Neural progenitor cell (in vitro differentiated cells): ENCODE measurements around the gene RASGRP2. TPM values are rescaled to one million over a fixed set of nuclear protein-coding genes. Genes with fewer than 3 reads are reported as not detected.

ENCODE experiments used
- DNase-seq: peaks from one replicate; pipeline ENCODE4 v3.0.0-alpha.2; 2016; ENCODE audit warnings: low spot score
- H2AFZ ChIP-seq: fragments of 200-600 bp; sonication (generic); replicated peaks from 2 replicates; pipeline ENCODE4 v1.6.1; 2016; ENCODE audit warnings: antibody characterized with exemption
- H3F3A ChIP-seq: fragments of 200-600 bp; sonication (generic); 2 replicates; pipeline ENCODE4 v1.6.1; 2016; ENCODE audit warnings: antibody characterized with exemption, low read depth
- H3K27ac ChIP-seq: fragments of 200-600 bp; sonication (generic); 2 replicates; pipeline ENCODE4 v1.5.1; 2016; ENCODE audit warnings: mild to moderate bottlenecking
- H3K27me3 ChIP-seq: fragments of 200-600 bp; sonication (generic); 2 replicates; pipeline ENCODE4 v1.6.1; 2016; ENCODE audit warnings: mild to moderate bottlenecking, moderate library complexity
- H3K36me3 ChIP-seq: fragments of 200-600 bp; sonication (generic); 2 replicates; pipeline ENCODE4 v1.5.1; 2016
- H3K4me1 ChIP-seq: fragments of 200-600 bp; sonication (generic); 2 replicates; pipeline ENCODE4 v1.6.1; 2016; ENCODE audit warnings: mixed run types
- H3K4me2 ChIP-seq: fragments of 200-600 bp; sonication (generic); 2 replicates; pipeline ENCODE4 v1.6.1; 2016
- H3K4me3 ChIP-seq: fragments of 200-600 bp; sonication (generic); 2 replicates; pipeline ENCODE4 v1.5.1; 2016
- H3K79me2 ChIP-seq: fragments of 200-600 bp; sonication (generic); 2 replicates; pipeline ENCODE4 v1.6.1; 2016; ENCODE audit warnings: low read depth
- H3K9ac ChIP-seq: fragments of 200-600 bp; sonication (generic); 2 replicates; pipeline ENCODE4 v1.6.1; 2016
- H3K9me3 ChIP-seq: fragments of 200-600 bp; sonication (generic); 2 replicates; pipeline ENCODE4 v1.5.1; 2016; ENCODE audit warnings: low read depth
- H4K20me1 ChIP-seq: fragments of 200-600 bp; sonication (generic); 2 replicates; pipeline ENCODE4 v1.6.1; 2016; ENCODE audit warnings: low read depth
- H3K27ac Mint-ChIP-seq: 3 replicates; pipeline ENCODE4 v1.8.0; 2021; ENCODE audit warnings: mixed read lengths
- H3K27me3 Mint-ChIP-seq: 2 replicates; pipeline ENCODE4 v1.8.0; 2022; ENCODE audit warnings: low read depth, mild to moderate bottlenecking, inconsistent platforms, moderate library complexity, mixed read lengths; ENCODE audit not compliant: insufficient read depth
- H3K36me3 Mint-ChIP-seq: 3 replicates; pipeline ENCODE4 v1.8.0; 2021; ENCODE audit warnings: mixed read lengths
- H3K4me1 Mint-ChIP-seq: 3 replicates; pipeline ENCODE4 v1.8.0; 2021; ENCODE audit warnings: mixed read lengths
- H3K4me3 Mint-ChIP-seq: 3 replicates; pipeline ENCODE4 v1.8.0; 2021; ENCODE audit warnings: mild to moderate bottlenecking, moderate library complexity, mixed read lengths
- H3K9me3 Mint-ChIP-seq: 3 replicates; pipeline ENCODE4 v1.8.0; 2020; ENCODE audit warnings: mixed read lengths
- CTCF ChIP-seq: fragments of 200-600 bp; sonication (generic); IDR thresholded peaks from 2 replicates; pipeline ENCODE4 v1.5.1; 2017; ENCODE audit warnings: antibody characterized with exemption, mild to moderate bottlenecking
- EZH2 ChIP-seq: fragments of 200-600 bp; sonication (generic); IDR thresholded peaks from 2 replicates; pipeline ENCODE4 v1.6.1; 2017; ENCODE audit warnings: antibody characterized with exemption, mild to moderate bottlenecking, moderate library complexity
- EZH2phosphoT487 ChIP-seq: fragments of 200-600 bp; sonication (generic); IDR thresholded peaks from 2 replicates; pipeline ENCODE4 v1.6.1; 2017; ENCODE audit warnings: antibody characterized with exemption
- total RNA-seq: library from RNA; depleted of rRNA; stranded (reverse); fragments of >200 nt; gene quantifications from 2 replicates; pipeline ENCODE4 v1.2.3, GENCODE V29; 2015; ENCODE audit warnings: low replicate concordance

Gene RASGRP2
- total RNA-seq, 1 donor from 2014 or later, result 0.06 TPM

GRCh38 chr11:64787526-64788320 lies 43.8 kb upstream of the RASGRP2 start:
- Mint-ChIP-seq H3K4me1 (no peaks in the 10 kb centered on the region), H3K27ac (no peak overlapping the region), H3K27me3 (peaks cover 3% of the 10 kb centered on the region), H3K4me3 (no peak overlapping the region), H3K9me3 (no peaks in the 10 kb centered on the region), H3K36me3 (no peaks in the 10 kb centered on the region)
- peak; percentile 78 for TF ChIP-seq CTCF
- TF ChIP-seq EZH2, result no peak
- Histone ChIP-seq H3K9ac (no peak overlapping the region), H3K4me1 (no peaks in the 10 kb centered on the region), H3K36me3 (no peaks in the 10 kb centered on the region), H3K9me3 (no peaks in the 10 kb centered on the region), H2AFZ (no peak overlapping the region), H3K79me2 (no peaks in the 10 kb centered on the region), H3F3A (peaks cover 3% of the 10 kb centered on the region), H3K27me3 (no peaks in the 10 kb centered on the region), H3K4me3 (no peak overlapping the region), H3K4me2 (no peak overlapping the region), H4K20me1 (no peaks in the 10 kb centered on the region), H3K27ac (no peak overlapping the region)
- peak; percentile 77 for DNase-seq

- no peak overlapping the region for H3K27ac ChIP-seq
- H3K4me1 ChIP-seq, result no peaks in the 10 kb centered on the region
- H4K20me1 ChIP-seq, result no peaks in the 10 kb centered on the region
- H3K79me2 ChIP-seq, result no peaks in the 10 kb centered on the region
- no peak overlapping the region for H3K9ac ChIP-seq
- no peaks in the 10 kb centered on the region for H3K27me3 ChIP-seq
- Mint-ChIP-seq H3K9me3 (no peaks in the 10 kb centered on the region), H3K27me3 (peaks cover 2% of the 10 kb centered on the region), H3K36me3 (no peaks in the 10 kb centered on the region), H3K4me1 (no peaks in the 10 kb centered on the region), H3K4me3 (no peak overlapping the region), H3K27ac (no peak overlapping the region)
- H3K4me3 ChIP-seq, result no peak overlapping the region
- DNase-seq, result no peak
- no peak overlapping the region for H2AFZ ChIP-seq
- H3F3A ChIP-seq, result peaks cover 3% of the 10 kb centered on the region
- no peak overlapping the region for H3K4me2 ChIP-seq
- H3K36me3 ChIP-seq, result no peaks in the 10 kb centered on the region
- no peaks in the 10 kb centered on the region for H3K9me3 ChIP-seq
- no peak for TF ChIP-seq EZH2phosphoT487
- TF ChIP-seq EZH2, result no peak
- no peak for TF ChIP-seq CTCF
Measured at GRCh38 chr11:64786308-64786707, 42.4 kb upstream of the RASGRP2 start.

- Mint-ChIP-seq H3K9me3 (no peaks in the 10 kb centered on the region), H3K36me3 (no peaks in the 10 kb centered on the region), H3K27ac (no peak overlapping the region), H3K27me3 (no peaks in the 10 kb centered on the region), H3K4me1 (no peaks in the 10 kb centered on the region), H3K4me3 (no peak overlapping the region)
- no peak overlapping the region for H3K27ac ChIP-seq
- H3F3A ChIP-seq, result peaks cover 6% of the 10 kb centered on the region
- no peaks in the 10 kb centered on the region for H3K27me3 ChIP-seq
- TF ChIP-seq CTCF (no peak), EZH2phosphoT487 (no peak), EZH2 (no peak)
- DNase-seq, result no peak
- no peak overlapping the region for H2AFZ ChIP-seq
- no peak overlapping the region for H3K4me3 ChIP-seq
- H3K4me2 ChIP-seq, result no peak overlapping the region
- H3K36me3 ChIP-seq, result no peaks in the 10 kb centered on the region
- no peaks in the 10 kb centered on the region for H3K4me1 ChIP-seq
- H3K9me3 ChIP-seq, result no peaks in the 10 kb centered on the region
- H4K20me1 ChIP-seq, result no peaks in the 10 kb centered on the region
- no peak overlapping the region for H3K9ac ChIP-seq
- peaks cover 3% of the 10 kb centered on the region for H3K79me2 ChIP-seq
Measured at GRCh38 chr11:64784813-64785581, 41.1 kb upstream of the RASGRP2 start.
